SHP77 (cell line): ENCODE measurements around the gene BHLHE23.

Source experiments
- DNase-seq, 2 experiments: peaks; one replicate each; lab custom pipeline; 2025; lab: John Stamatoyannopoulos, UW

The BHLHE23 gene

GRCh38 chr20:63006540-63007359 is at the start of gene BHLHE23:
Gene BHLHE23 (minus strand): TSS chr20:63006964. CDS start chr20:63006774, 190 bp downstream.
- DNase-seq = no peak

GRCh38 chr20:63055575-63056235 is 48.9 kb upstream of the BHLHE23 start:
- no peak for DNase-seq

GRCh38 chr20:63054681-63055240 is 48.0 kb upstream of the BHLHE23 start:
- no peak for DNase-seq

- DNase-seq = no peak
These were observed 47.3 kb upstream of the BHLHE23 start for GRCh38 chr20:63054103-63054474.

- no peak for DNase-seq
These were observed 46.8 kb upstream of the BHLHE23 start for GRCh38 chr20:63053432-63054102.

- no peak for DNase-seq
These were observed 46.0 kb upstream of the BHLHE23 start for GRCh38 chr20:63052571-63053431.

GRCh38 chr20:63051911-63052310 is 45.1 kb upstream of the BHLHE23 start:
- DNase-seq = no peak

- no peak for DNase-seq
These were observed 44.6 kb upstream of the BHLHE23 start for GRCh38 chr20:63051186-63051860.

GRCh38 chr20:63050406-63050805 is 43.6 kb upstream of the BHLHE23 start:
- DNase-seq = no peak

GRCh38 chr20:63049561-63050221 is 42.9 kb upstream of the BHLHE23 start:
- DNase-seq = no peak

GRCh38 chr20:63049191-63049518 is 42.4 kb upstream of the BHLHE23 start:
- no peak for DNase-seq

- DNase-seq = no peak
These were observed 41.9 kb upstream of the BHLHE23 start for GRCh38 chr20:63048516-63049190.

- DNase-seq = no peak
These were observed 41.2 kb upstream of the BHLHE23 start for GRCh38 chr20:63047946-63048345.

- DNase-seq = no peak
These were observed 40.5 kb upstream of the BHLHE23 start for GRCh38 chr20:63047267-63047666.

GRCh38 chr20:63046841-63047240 is 40.1 kb upstream of the BHLHE23 start:
- no peak for DNase-seq

GRCh38 chr20:63045991-63046390 is 39.2 kb upstream of the BHLHE23 start:
- DNase-seq = no peak

GRCh38 chr20:63045401-63045800 is 38.6 kb upstream of the BHLHE23 start:
- no peak for DNase-seq

GRCh38 chr20:63044605-63045004 is 37.8 kb upstream of the BHLHE23 start:
- DNase-seq = no peak

- no peak for DNase-seq
These were observed 37.4 kb upstream of the BHLHE23 start for GRCh38 chr20:63044204-63044600.
